HG03432 (cell line): ENCODE measurements around the gene IL24.

ENCODE experiments used
- ATAC-seq: cut with Tn5 transposase; IDR thresholded peaks from one replicate; pipeline ENCODE4 v1.9.1; 2021; ENCODE audit warnings: mild to moderate bottlenecking, moderate library complexity; ENCODE audit not compliant: unreplicated experiment

IL24 gene

GRCh38 chr1:206903687-206904086 lies 6.4 kb downstream of the IL24 start:
- ATAC-seq = no peak

DNA sequence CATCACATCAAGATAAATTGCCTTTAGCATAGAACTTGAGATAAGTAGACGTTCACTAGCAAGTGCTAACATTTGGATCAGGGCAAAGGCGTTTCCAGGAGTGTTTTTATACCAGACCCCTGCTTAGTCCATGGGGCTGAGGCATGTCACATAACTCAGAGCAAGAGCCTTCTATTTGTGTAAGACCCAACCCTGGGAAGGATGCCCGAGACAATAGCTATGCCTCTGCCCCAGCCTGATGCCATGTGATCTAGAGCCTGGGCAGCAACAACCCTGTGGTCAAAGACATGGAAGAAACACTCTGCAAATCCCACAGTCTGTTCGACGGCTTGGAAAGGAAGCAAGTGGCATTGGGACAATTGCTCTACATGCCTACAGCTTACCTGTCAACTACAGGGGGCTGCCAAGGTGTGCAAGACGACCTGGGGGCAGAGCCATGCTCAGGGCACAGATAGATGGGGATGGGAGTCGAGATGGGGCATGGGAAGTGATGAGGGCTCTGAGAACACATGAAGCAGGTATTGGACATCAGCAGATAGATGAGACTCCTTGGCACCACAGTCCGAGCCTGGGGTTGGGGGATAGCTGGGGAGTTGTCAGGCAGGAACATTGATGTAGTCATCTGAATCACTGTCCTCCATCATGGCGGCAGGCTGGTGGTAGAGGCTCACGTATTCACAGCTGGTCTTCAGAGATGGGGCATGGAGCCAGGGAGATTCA lies 7.3 kb downstream of the IL24 start:
- ATAC-seq = no peak

- ATAC-seq = peak; percentile 84
These were observed 8.3 kb downstream of the IL24 start for GRCh38 chr1:206905295-206906164.

GRCh38 chr1:206907304-206907991 lies 10.2 kb downstream of the IL24 start:
- no peak for ATAC-seq

DNA sequence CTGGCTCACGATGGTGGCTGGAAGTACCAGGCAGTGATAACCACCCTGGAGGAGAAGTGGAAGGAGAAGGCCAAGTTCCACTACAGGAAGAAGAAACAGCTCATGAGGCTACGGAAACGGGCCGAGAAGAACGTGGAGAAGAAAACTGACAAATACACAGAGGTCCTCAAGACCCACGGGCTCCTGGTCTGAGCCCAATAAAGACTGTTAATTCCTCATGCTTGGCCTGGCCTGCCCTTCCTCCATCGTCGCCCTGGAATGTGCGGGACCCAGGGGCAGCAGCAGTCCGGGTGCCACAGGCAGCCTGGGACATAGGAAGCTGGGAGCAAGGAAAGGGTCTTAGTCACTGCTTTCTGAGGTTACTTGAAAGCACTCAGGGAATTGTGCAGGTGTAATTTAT lies 10.8 kb downstream of the IL24 start:
- no peak for ATAC-seq

GRCh38 chr1:206909161-206909882 lies 12.1 kb downstream of the IL24 start:
- ATAC-seq = no peak

GRCh38 chr1:206909883-206910318 lies 12.7 kb downstream of the IL24 start:
- ATAC-seq = no peak

- no peak for ATAC-seq
These were observed 13.9 kb downstream of the IL24 start for GRCh38 chr1:206911064-206911663.

GRCh38 chr1:206912445-206913095 lies 15.3 kb downstream of the IL24 start:
- peak; percentile 47 for ATAC-seq

GRCh38 chr1:206913766-206914537 lies 16.7 kb downstream of the IL24 start:
- ATAC-seq = no peak

GRCh38 chr1:206915030-206915735 lies 17.9 kb downstream of the IL24 start:
- no peak for ATAC-seq

DNA sequence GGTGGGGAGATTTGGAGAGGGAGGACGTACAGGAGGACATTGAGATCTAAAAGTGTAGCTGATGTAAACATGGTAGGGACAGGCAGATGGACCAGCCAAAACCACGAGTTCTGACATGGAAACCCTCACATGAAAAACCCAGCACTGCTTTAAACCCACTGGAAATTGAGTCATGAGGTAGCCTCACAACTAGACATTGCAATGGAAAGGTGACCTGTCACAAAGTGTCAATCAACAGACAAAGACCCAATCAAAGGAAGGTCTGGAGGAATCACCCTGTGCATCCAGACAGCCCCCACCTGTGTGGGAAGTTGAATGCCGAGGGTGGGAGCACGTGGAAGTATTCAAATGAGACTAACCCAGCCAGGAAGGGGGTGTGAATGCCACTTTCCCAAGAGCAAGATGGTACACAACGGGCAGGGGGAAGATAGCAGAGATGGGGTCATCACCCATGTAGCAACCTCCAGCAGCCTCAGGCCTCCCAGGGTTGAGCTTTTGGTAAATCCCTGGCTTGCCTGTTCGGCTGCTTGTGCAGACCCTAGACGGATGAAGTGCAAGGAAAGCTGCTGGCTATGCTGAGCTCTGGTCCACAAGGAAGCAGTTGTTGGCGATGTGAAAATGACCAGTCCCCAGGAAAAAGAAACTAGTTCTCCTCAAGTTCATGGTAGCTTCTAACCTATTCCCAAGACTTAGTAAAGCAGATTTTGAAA lies 18.9 kb downstream of the IL24 start:
- no peak for ATAC-seq

- ATAC-seq = no peak
These were observed 20.8 kb downstream of the IL24 start for GRCh38 chr1:206918076-206918475.

GRCh38 chr1:206921772-206922265 lies 24.6 kb downstream of the IL24 start, which contains the start of gene FCMR:
Gene FCMR, minus strand, starts transcription at chr1:206921941. Its CDS starts 87 bp downstream, at chr1:206921854.
- ATAC-seq = peak; percentile 26

DNA sequence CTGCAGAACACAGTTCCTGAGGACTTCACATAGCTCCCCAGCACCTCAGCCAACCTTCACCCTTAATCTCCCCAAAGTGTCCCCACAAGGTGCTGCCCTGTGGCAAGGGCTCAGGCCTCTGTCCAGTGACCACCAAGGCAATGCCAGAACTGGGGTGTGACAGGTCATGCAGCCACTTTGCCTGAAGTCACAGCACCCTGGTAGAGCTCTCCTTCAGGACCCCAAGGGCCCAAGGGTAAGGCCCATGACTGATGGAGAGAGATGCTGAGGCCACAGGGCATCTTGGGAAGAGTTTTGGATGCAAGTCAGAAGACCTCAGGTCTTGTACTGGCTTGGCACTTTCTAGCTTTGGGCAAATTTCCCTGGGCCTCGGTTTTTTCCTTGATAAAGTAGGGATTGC lies 25.3 kb downstream of the IL24 start:
- ATAC-seq = no peak

GRCh38 chr1:206923009-206923960 lies 26.0 kb downstream of the IL24 start:
- peak; percentile 52 for ATAC-seq
